OCI-LY1 (cell line): ENCODE results near the gene TERT.
A peak's percentile ranks its signal among the peaks of the same experiment; 100 is the strongest.

Experiments
- H2AFZ ChIP-seq: fragments of 200-600 bp; sonication (generic), shearing (Covaris generic); 2 replicates; pipeline ENCODE4 v1.6.0; 2014; ENCODE audit warnings: antibody characterized with exemption, mild to moderate bottlenecking, low read length
- H3F3A ChIP-seq: fragments of 200-600 bp; sonication (generic), shearing (Covaris generic); 2 replicates; pipeline ENCODE4 v1.6.0; 2014; ENCODE audit warnings: mild to moderate bottlenecking, antibody characterized with exemption, low read length, moderate library complexity; ENCODE audit not compliant: insufficient read depth
- H3K27ac ChIP-seq: fragments of 200-600 bp; sonication (generic); 2 replicates; pipeline ENCODE4 v1.5.1; 2014; ENCODE audit warnings: low read length, mixed run types, mild to moderate bottlenecking, low read depth; ENCODE audit not compliant: poor library complexity, severe bottlenecking
- H3K27me3 ChIP-seq: fragments of 200-600 bp; sonication (generic); 2 replicates; pipeline ENCODE4 v1.6.0; 2014; ENCODE audit warnings: antibody characterized with exemption, mild to moderate bottlenecking, low read length, moderate library complexity; ENCODE audit not compliant: insufficient read depth
- H3K36me3 ChIP-seq: fragments of 200-600 bp; sonication (generic); 2 replicates; pipeline ENCODE4 v1.6.1; 2014; ENCODE audit warnings: mild to moderate bottlenecking, antibody characterized with exemption, low read length, moderate library complexity, mixed read lengths; ENCODE audit not compliant: insufficient read depth
- H3K4me1 ChIP-seq: fragments of 200-600 bp; sonication (generic); 2 replicates; pipeline ENCODE4 v1.5.1; 2014; ENCODE audit warnings: mild to moderate bottlenecking, low read length, moderate library complexity; ENCODE audit not compliant: insufficient read depth, severe bottlenecking
- H3K4me2 ChIP-seq: fragments of 200-600 bp; sonication (generic), shearing (Covaris generic); 2 replicates; pipeline ENCODE4 v1.6.1; 2014; ENCODE audit warnings: low read length
- H3K4me3 ChIP-seq: fragments of 200-600 bp; sonication (generic); 2 replicates; pipeline ENCODE4 v1.5.1; 2014; ENCODE audit warnings: low read length, low read depth, mild to moderate bottlenecking, mixed read lengths; ENCODE audit not compliant: poor library complexity, severe bottlenecking
- H3K79me2 ChIP-seq: fragments of 200-600 bp; shearing (Covaris generic); 2 replicates; pipeline ENCODE4 v1.6.1; 2016; ENCODE audit warnings: mixed run types, low read length, mixed read lengths; ENCODE audit not compliant: insufficient read depth
- H3K9ac ChIP-seq: fragments of 200-600 bp; sonication (generic), shearing (Covaris generic); 2 replicates; pipeline ENCODE4 v1.6.1; 2014; ENCODE audit warnings: mild to moderate bottlenecking, low read length, mixed read lengths
- H3K9me2 ChIP-seq: fragments of 200-600 bp; sonication (generic), shearing (Covaris generic); 2 replicates; pipeline ENCODE4 v1.6.1; 2014; ENCODE audit warnings: low read depth, mild to moderate bottlenecking, low read length, mixed read lengths
- H3K9me3 ChIP-seq: fragments of 200-600 bp; shearing (Covaris generic); 2 replicates; pipeline ENCODE4 v1.6.1; 2014; ENCODE audit warnings: low read length, mixed read lengths
- H4K20me1 ChIP-seq: fragments of 200-600 bp; sonication (generic), shearing (Covaris generic); 2 replicates; pipeline ENCODE4 v1.6.0; 2016; ENCODE audit warnings: mild to moderate bottlenecking, low read length; ENCODE audit not compliant: insufficient read depth
- CTCF ChIP-seq: fragments of 200-600 bp; sonication (generic), shearing (Covaris generic); IDR thresholded peaks from 2 replicates; pipeline ENCODE4 v1.5.1; 2017; ENCODE audit warnings: mild to moderate bottlenecking, antibody characterized with exemption, low read length, moderate library complexity, mixed read lengths
- EZH2 ChIP-seq: fragments of 200-600 bp; sonication (generic), shearing (Covaris generic); IDR thresholded peaks from 2 replicates; pipeline ENCODE4 v1.8.0; 2017; ENCODE audit warnings: borderline replicate concordance, mixed run types, mild to moderate bottlenecking, antibody characterized with exemption, low read length, moderate library complexity, mixed read lengths

Gene TERT

DNA sequence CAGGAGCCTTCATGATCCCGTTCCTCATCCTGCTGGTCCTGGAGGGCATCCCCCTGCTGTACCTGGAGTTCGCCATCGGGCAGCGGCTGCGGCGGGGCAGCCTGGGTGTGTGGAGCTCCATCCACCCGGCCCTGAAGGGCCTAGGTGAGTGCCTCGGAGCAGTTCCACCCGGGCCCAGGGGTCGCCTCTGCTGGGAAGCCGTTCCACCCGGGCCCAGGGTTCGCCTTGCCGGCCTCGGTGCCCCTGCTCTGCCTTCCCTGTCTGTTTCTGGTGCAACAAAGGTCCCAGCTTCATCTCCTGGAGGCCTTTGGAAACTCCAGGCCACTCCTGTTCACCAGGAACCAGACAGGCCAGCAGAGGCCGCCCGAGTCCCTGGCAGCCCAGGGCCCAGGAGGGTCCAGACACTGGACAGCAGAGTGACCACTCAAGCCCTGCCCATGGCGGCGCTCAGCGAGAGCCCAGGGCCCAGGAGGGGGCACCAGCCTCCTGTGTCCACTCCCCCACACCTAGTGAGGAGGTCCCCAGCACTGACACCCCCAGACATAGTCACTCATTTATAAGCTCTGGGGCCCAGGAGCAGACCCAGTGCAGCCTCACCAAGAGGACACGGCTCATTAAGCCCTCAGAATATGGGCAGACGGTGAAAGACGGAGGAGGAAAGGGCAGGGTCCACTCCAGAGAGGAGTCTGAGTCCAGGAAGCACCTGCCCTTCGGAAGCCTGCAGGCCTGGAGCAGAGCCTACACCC is 86.0 kb downstream of the TERT start:
- Histone ChIP-seq H3K27ac (no peak overlapping the region), H3K9ac (no peak overlapping the region), H3K9me3 (no peaks in the 10 kb centered on the region), H3K4me1 (no peaks in the 10 kb centered on the region), H3K27me3 (no peaks in the 10 kb centered on the region; the same call in 1 of the 2 replicates), H3K36me3 (no peaks in the 10 kb centered on the region), H3K79me2 (no peaks in the 10 kb centered on the region), H3K4me2 (no peak overlapping the region), H3K4me3 (no peak overlapping the region), H2AFZ (no peak overlapping the region), H4K20me1 (no peaks in the 10 kb centered on the region), H3F3A (no peaks in the 10 kb centered on the region), H3K9me2 (no peaks in the 10 kb centered on the region)
- TF ChIP-seq EZH2 = no peak
- 0 out of 2 replicates have a peak, but pooled peaks have one; percentile 9 for TF ChIP-seq CTCF

- Histone ChIP-seq H3F3A (no peaks in the 10 kb centered on the region), H2AFZ (no peak overlapping the region), H3K27me3 (no peaks in the 10 kb centered on the region; the same call in 1 of the 2 replicates), H3K79me2 (no peaks in the 10 kb centered on the region), H3K4me3 (no peak overlapping the region), H3K9me2 (no peaks in the 10 kb centered on the region), H3K36me3 (no peaks in the 10 kb centered on the region), H3K9ac (no peak overlapping the region), H3K9me3 (no peaks in the 10 kb centered on the region), H3K4me1 (no peaks in the 10 kb centered on the region), H3K4me2 (no peak overlapping the region), H4K20me1 (no peaks in the 10 kb centered on the region), H3K27ac (no peak overlapping the region)
- TF ChIP-seq EZH2 (no peak), CTCF (no peak)
These were observed 86.6 kb downstream of the TERT start for GRCh38 chr5:1208221-1208742.

DNA sequence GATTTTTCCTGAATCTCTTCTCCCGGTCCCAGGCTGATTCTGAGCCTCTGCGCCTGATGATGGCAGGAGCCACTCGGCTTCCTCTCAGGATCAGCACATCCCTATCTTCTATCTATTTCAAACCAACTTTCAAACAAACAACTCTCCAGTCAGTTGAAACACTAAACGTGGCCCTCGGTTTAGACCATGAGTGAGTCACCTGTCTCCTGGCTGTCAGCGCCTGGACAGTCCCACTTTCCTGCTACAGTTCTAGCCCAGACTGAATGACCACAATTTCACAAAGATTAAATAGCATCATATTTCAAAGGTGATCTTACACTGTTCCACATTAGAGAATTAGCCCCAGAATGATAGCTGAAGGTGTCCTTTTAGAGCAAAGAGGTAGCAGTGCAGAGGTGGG is 87.3 kb downstream of the TERT start:
- no peaks in the 10 kb centered on the region for H3K9me2 ChIP-seq
- no peaks in the 10 kb centered on the region for H3K79me2 ChIP-seq
- H2AFZ ChIP-seq = no peak overlapping the region
- H3K27ac ChIP-seq = no peak overlapping the region
- H3K4me2 ChIP-seq = no peak overlapping the region
- no peaks in the 10 kb centered on the region for H3K4me1 ChIP-seq
- no peak overlapping the region for H3K4me3 ChIP-seq
- H3K9me3 ChIP-seq = no peaks in the 10 kb centered on the region
- TF ChIP-seq CTCF (no peak), EZH2 (no peak)
- no peaks in the 10 kb centered on the region; the same call in 1 of the 2 replicates for H3K27me3 ChIP-seq
- no peak overlapping the region for H3K9ac ChIP-seq
- no peaks in the 10 kb centered on the region for H4K20me1 ChIP-seq
- H3F3A ChIP-seq = no peaks in the 10 kb centered on the region
- no peaks in the 10 kb centered on the region for H3K36me3 ChIP-seq
